Right renal cortex interstitium (tissue), 3 donors: ENCODE measurements around the gene MYZAP. TPM values are rescaled to one million over a fixed set of nuclear protein-coding genes. Genes with fewer than 3 reads are reported as not detected.
"Not testable (repeated sequence)": the region's sequence is repeated elsewhere in the genome, so short reads cannot be mapped to it uniquely, and the experiment has no call there.

Experiments used
- DNase-seq, 3 donors: peaks; one replicate each; pipeline ENCODE4 v3.0.0-alpha.2; 2013; ENCODE audit warnings: low read depth in 3 of 3, low spot score in 2 of 3
- polyA plus RNA-seq, 3 donors: library from polyadenylated mRNA; unstranded; fragments of 120-200 nt; gene quantifications; one replicate each; pipeline ENCODE4 v1.2.1, GENCODE V29; 2013; ENCODE audit not compliant: insufficient read length in 3 of 3

MYZAP gene
- polyA plus RNA-seq, 3 donors, result 5.5 to 7.4 (median 5.9) TPM

DNA sequence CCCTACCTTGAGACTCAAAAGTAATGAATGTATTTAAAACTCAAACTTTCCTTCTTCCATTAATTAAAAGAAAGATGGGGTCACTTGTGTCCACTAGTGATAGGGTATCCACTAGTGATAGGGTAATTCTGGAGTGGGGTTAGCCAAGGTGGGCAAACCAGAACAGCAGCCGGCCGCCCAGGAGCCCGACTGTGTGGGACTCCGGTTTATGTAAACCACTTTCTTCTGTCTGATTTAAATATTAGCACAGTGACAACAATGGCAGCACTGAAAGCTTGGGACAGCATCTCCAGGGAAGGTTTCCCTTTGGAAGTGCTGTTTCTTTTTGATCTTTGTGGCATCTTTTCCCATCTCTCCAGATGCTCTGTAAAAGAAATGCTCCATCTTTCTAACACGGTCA lies 722 bp downstream of the MYZAP start:
- DNase-seq, result no peak

DNA sequence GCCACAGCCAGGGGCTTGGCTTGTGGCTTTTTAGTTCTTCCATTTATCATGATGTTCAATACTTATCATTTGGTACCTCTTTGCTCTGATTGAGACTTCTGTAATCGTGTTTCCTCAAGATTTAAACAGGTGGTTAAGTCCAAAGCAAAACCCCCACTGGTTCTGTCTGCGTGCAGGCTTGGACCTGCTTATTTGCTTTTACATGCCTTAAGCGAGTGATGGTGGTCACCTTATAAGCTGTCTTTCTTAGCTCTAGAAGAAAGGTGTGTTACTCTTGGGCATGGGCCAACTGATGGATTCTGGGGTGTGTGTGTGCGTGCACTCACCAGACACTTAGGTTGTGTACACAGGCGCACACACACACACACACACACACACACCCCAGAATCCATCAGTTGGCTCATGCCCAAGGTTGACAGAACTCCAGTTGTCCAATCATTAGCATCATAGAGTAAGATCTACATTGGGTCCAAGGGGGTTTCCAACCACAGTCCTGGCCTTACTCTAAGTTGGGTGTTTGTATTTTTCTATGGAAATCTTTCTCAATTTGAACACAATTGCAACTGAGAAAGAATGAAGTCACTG lies 1.2 kb downstream of the MYZAP start:
- no peak for DNase-seq

DNA sequence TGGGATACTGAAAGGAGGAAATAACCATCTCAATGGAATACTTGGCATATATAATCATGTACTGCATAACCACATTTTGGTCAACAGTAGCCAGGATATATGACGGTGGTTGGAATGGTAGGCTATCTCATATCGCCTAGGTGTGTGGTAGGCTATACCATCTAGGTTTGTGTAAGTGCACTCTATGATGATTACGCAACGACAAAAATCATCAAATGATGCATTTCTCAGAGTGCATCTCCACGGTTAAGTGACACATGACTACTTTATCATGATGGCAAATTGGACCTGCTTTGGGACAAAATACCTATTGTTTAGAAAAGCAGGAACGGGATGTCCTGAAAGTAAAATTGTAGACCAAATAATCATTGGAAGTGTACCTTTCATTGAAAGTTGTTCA lies 2.8 kb downstream of the MYZAP start:
- DNase-seq, result no peak

DNA sequence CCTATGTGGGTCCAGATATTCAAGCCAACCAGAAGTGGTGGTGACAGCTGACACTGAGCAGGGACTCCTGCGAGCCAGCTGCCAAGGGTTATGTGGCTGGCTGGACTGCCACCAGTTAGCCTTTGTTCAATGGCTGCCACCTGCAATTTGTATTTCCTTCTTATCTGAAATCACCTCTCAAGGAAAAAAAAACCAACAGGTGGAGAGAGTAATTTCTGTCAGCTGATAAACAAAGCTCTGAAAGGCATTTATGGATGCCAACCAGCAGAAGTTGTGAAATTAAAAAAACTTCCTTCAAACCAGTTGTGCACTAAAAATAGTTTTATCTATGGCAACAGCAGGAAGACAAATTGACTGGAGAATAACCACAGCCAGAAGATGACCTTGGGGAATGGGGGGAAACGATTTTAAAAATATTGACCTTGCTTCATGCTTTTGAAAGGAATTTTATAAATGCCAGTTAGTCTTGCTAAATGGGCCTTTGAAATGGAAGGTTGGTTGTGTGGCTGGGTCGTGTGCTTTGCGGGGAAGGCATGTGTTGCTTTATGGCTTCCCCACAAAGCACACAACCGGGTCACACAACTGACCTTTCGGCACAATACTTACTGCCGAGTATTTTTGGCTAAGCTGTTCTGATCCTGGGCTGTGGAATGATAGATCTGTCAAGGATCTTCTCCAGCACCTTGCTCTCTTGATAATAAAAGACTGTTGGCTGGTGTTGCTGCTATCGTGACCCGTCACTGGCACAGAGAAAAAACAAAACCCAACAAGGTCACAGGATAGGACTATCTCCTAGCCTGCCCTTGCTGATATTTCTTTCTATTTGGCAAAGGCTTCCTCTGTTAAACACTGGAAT lies 3.5 kb downstream of the MYZAP start:
- DNase-seq, result no peak

DNA sequence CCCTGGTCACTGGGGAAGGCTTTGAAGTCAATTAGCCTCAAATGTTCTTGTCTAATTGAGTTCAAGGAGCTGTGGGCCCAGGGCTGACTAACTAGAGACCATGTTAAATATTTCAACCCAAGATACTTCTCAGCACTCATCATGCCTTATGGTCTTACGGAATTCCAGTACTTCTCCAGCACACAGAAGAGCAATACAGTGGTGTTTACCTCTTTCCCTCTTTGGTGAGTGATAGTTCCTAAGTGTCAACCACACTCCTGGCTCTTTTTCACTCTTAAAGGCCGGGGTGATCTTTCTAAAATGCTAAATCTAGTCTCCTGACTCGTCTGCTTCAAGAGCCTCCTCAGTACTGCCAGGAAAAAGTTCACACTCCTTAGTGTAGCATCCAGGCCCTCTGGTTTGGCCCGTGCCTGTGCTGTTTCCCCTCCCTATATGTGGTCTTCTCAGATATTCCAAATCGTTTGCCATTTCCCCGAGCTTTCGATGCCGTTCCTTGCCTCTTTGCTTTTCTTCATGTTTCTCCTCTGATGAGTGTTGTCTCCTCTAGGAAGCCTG lies 4.7 kb downstream of the MYZAP start:
- DNase-seq, result no peak

DNA sequence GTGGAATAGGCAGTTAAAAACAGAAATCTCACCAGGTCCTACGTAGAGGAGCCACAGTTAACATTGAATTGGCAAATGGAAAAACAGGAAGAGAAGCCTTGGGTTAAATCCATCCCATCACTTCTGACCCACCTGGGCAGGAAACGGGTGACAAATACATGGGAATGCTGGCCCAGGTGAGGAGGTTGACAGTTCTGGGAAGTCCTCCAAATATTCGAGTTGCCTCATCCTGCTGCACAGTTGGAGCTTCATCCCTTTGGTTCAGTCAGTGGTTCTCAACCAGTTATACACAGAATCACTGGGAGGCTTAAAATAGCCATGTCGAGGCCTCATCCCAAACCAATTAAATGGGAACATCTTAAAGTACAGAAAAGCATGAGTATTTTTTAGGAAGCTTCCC lies 5.3 kb downstream of the MYZAP start:
- DNase-seq, result no peak

DNA sequence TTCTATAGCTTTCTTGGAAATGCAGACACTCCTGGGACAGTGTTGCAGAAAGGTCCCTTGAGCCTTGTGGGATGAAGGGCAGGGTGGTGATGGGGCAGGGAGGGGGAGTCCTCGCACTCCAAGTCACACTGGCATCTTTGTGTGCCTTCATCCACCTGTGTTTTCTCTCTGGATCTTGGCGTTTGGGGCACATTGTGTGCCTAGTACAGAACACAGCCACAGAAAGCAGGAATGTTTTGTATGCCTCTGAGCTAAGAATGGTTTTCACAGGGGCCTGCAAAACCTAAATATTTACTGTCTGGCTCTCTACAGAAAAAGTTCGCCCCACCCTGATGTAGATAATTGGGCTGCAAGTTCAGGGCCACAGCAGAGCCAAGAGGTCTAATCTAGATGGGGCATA lies 5.7 kb downstream of the MYZAP start:
- no peak for DNase-seq

DNA sequence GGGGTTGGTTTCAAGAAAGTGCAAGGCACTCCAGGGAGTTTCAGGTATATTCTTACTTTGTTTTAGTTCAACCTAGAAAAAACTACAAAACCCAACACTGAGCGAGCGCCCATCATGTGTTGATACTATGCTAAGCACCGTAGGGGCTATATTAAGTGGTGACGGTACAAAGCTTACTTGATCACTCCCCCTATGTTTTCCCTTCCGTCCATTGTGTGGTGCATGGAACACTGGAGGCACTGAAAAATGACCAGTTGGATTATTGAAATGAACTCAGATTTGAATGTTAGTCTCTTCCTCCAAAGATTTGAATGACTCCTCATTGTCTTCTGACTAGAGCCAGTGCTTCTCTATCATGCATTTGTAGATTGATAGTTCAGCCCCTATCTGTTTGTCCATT lies 6.6 kb downstream of the MYZAP start:
- DNase-seq, result no peak

DNA sequence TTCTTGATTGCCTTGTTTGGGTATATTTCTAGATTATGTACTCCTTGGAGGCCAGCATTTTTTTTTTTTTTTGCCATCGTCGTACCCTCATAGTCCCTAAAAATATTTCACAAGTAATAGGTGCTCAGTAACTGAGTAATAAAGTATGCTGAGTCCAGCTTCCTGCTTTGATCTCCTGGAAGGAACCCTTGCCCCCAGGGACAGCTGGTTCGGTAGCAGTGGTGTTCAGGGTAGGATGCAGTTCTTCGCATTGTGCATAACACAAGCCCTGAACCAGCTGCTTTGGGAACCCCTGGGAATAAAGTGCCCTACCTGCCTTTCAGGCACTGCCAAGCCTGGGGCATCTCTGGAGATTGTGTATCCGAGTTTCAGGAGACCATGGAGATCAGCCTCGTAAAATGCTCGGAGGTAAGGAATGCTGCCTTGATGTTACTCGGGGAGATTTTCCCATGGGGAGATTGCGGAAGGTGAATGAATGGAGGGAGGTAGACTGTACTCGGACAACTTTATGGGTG lies 7.6 kb downstream of the MYZAP start:
- no peak for DNase-seq

DNA sequence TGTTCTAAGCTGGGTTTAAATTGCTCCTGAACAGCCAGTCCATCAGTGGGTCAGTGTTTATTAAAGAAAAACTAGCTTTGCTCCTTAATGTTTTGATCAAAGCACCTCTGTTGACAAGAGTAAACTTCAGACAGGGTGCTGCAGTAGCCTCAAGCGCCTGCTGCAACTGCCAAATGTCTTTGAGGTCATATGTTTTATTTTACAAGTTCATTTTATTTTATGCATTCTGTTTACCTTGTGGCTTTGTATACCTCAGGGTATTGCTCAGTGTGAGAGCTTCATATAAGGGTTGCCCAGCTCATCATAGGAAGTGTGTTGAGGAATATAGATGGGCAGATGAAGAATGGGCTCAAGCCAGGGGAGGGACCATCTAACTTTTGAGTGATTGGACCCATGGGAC lies 8.5 kb downstream of the MYZAP start:
- DNase-seq, result no peak

DNA sequence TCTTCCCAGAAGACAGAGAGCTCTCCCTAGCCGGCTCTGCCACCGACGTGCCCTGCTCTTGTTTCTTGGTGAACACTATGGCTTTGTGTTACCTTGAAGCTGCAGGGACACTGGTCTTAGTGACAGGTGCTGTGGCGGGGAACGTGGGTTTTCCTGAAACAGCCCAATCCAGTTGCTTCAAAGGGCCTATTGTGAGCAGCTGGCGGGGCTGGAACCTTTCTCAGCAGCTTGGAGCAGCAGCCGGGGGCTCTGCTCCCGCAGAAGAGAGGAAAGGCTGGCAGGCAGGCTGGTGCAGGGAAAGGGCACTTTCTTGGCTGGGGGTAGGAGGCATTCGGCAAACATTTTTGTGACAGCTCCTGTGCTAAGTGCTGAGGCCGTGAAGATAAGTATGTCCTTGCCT lies 12.8 kb downstream of the MYZAP start:
- DNase-seq, result no peak

DNA sequence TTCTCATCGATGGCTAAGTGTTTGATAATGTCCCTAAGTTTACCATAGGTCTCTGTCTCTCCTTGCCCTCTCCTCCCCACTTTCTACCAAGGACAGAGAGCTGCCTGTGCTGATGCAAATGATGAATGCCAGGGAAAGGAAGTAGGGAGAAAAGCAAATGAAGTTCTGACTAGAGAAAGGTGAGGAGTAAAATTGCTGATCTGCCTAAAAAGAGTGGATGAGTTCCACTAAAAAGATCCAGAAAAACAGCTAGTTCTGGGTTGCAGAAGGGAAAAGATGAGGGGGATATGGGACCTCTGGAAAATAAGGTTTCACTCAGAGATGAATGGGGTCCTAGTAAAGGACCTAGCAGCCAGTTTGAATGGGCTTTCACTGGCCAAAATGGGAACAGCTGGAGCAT lies 13.8 kb downstream of the MYZAP start:
- no peak for DNase-seq

DNA sequence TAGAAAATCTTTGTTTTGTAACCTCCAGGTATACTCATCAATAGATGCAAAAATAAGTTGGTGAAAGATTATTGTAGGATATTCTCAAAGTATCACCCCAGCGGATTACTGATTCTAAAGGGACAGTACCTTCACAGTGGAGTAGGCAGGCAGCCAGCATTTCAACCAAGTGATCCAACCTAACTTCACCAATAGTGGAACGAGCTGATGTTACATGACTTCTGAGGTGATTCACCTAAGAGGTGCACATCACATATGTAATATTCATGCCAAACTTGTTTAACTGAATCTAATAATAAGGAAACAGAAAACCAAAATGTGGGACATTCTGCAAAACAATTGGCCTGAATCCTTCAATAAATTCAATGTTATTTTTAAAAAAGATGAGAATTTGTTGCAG lies 14.3 kb downstream of the MYZAP start:
- no peak for DNase-seq

DNA sequence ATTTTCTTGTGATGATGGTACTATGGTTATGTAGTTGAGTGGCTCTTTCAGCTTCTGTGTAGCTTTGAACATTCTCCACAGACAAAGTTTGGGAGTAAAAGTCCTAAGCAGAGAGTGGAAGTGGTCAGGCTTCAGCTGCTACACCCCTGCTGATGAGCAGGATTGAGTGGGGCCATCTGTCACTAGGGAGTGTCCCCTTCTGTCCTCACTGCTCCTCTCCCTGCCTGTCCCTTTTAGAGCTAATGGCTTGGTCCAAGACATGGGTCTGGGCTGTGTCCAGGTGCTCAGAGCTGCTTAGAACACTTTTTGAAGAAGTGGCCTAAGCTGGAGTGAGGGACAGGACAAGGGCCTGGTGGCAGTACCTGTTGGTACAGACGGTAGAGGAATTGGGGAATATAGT lies 15.1 kb downstream of the MYZAP start:
- DNase-seq, result no peak

DNA sequence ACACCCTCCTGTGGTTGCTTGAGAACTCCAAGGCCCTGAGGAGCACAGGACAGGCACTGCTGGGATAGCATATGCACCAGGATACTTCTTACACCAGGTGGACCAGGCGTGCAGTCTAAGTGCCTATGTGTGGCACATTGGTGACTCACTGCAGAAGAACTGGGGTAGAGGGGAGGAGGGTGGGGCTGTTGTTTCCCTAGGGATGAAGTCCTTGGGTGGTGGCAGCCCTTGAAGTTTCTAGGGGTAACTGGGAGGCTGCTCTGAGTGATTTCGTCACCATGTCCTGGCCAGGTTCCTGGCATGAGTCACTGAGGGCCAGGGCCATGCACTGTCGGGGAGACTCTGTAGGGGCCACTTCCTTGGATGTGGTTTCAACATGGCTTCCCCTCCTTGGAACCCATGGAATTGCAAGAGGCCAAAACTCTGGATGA lies 15.9 kb downstream of the MYZAP start:
- no peak for DNase-seq

DNA sequence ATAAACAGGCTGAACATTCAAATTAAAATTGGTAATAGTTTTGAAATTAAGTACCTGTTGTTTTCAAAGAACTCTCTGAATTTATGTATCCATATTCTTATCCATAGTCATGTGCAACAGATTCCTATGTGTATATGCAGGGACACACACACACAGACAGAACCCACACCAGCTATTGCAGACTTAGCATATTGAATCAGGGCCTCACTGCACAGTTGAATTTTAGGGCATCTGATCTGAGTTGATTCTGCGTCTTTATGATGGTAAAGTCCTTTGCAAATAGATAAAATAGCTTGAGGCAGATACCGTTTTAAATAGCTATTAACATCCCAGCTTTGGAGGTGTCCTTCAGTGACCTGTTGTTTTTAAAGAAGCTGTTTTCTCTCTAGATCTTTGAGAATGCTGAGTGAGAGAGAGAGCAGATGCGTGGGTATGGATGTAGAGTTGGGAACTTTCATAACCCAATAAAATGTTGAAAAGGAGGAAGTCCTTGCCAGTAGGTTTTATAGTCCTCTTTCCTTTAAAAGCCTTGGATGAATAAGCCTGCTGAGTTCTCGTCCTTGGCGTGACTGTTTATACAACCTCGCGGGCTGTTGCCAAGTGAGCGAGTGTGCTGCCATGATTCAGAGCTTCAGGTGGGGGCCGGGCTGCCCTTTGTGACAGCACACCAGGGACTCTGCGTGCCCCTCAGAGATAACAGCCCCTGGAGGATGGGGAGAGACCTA lies 18.3 kb downstream of the MYZAP start:
- DNase-seq, result no peak

DNA sequence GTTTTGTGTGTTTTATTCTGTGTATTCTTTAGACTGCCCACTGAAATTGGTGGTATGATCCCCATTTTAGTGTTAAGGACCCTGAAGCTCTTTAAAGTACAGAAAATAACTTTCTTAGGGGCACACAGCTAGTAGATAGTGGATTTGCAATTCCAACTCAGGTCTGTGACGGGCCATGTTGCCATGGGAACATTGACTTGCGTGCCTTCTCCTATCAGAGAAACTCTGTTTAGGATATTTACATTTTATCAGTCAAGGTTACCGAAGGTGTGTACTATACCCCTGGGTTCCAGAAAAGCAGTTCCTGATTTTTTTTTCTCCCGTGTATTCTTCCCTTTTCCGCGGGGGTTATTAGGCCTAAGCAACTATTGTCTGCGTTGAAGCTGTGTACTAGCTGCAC lies 19.4 kb downstream of the MYZAP start:
- DNase-seq, result no peak

DNA sequence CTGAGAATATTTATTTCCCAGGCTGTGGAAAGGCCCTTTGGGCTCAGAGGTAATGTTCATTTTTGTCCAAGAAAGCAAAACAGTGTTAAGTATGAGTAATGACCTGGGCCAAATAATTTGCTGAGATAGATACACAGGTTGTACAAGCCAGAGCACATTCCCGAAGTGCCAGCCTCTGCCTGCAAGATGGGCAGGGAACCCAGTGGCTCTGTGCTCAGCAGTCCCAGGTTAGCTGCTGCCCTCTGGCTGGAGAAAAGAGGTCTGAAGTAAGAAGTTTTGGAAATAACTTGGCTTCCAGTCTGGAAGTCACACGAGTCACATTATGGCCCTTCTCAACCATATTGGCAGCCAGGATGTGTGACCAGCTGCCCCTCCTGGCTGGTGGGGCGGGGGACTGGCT lies 20.2 kb downstream of the MYZAP start:
- no peak for DNase-seq

DNA sequence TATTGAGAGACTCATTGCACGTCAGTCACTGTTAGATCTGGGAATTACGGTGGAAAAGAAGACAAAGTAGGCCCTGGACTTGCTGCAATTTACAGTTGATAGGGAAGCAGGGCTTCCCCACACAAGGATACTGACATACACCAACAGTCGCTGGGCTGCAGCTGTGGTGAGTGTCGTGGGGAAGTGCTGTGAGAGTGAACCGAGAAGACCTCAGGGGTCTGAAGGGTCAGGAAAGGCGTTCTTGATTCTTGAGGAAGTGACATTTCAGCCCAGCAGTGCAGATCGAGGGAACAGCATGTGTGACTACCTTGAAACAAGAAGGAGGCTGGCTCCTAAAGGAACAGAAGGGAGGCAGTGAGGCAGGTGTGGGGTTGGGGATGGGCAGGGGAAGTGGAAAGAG lies 22.5 kb downstream of the MYZAP start:
- DNase-seq, result no peak

DNA sequence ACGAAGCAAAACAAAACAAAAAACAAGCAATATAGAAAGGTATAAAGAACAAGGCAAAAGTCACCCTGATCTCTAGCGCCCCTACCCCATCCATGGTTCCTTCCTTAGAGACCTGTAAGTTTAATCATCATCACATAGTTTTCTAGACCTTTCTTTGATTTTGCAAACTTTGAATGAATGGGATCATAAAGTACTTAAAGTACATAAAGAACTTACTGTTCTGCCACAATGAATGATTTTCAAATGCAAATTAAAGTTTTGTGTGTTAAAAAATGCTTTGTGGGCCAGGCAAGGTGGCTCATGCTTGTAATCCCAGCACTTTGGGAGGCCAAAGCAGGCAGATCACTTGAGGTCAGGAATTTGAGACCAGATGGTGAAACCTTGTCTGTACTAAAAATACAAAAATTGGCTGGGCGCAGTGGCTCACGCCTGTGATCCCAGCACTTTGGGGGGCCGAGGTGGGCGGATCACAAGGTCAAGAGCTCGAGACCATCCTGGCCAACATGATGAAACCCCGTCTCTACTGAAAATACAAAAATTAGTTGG lies 24.3 kb downstream of the MYZAP start:
- DNase-seq, result not testable (repeated sequence)

DNA sequence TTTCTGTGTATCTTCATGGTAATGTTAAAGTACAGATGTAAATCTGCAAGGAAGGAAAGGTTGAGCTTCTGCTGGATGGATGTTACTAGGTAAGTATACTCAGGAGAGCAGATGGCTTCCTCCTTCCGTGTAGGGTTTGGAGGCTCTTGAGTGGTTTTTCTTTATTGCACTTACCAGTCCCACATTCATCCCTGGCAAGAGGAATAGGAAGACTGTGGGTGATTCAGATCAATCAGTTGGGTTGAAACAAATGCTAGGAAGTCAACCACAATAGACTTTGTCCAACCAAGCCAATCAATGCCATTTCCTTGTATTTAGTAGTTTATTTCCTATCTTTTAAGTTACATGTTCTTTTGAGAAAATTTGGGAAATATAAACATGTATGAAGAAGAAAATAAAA lies 26.6 kb downstream of the MYZAP start:
- DNase-seq, result no peak
